ENCODE data around the gene TNNC1. TPM values are rescaled to one million over a fixed set of nuclear protein-coding genes. Genes with fewer than 3 reads are reported as not detected.

Gene TNNC1
- total RNA-seq, 1 experiment from 2014 or later, result 5.6 TPM

- H3K4me1 ChIP-seq (ENCODE audit: insufficient read depth, low read length), result no peaks in the 10 kb centered on the region
- H3K9me3 ChIP-seq (ENCODE audit: control insufficient read depth, low read depth, low read length), result no peaks in the 10 kb centered on the region
- H3T11ph ChIP-seq (ENCODE audit: low read length), result no peak overlapping the region
- H2AK5ac ChIP-seq (ENCODE audit: insufficient read length, low read length), result no peak overlapping the region
- Mint-ChIP-seq H3K9me3 (no peaks in the 10 kb centered on the region), H3K4me1 (no peaks in the 10 kb centered on the region), H3K4me3 (no peak overlapping the region), H3K27ac (no peak overlapping the region), H3K36me3 (ENCODE audit: insufficient read depth in 1 of 3, low read depth in 3 of 3) (peaks cover 38 to 68% (median 62%) of the 10 kb centered on the region in 3 experiments), H3K27me3 (ENCODE audit: low read depth) (no peaks in the 10 kb centered on the region)
- H2BK20ac ChIP-seq (ENCODE audit: low read depth, low read length, poor library complexity, severe bottlenecking), result no peak overlapping the region
- no peak overlapping the region for H3K23ac ChIP-seq (ENCODE audit: insufficient read length, low read depth, low read length)
- no peak overlapping the region for H3K27ac ChIP-seq (ENCODE audit: insufficient read length, low read depth, low read length)
- no peak overlapping the region for H2BK5ac ChIP-seq (ENCODE audit: insufficient read length, low read length)
- H4K5ac ChIP-seq (ENCODE audit: insufficient read length, low read depth, low read length), result no peak overlapping the region
- H4K91ac ChIP-seq (ENCODE audit: insufficient read length, low read depth, low read length), result no peak overlapping the region
- H3K4ac ChIP-seq (ENCODE audit: low read depth, low read length), result no peak overlapping the region
- no peak overlapping the region for H3K4me2 ChIP-seq (ENCODE audit: insufficient read depth, insufficient read length, low read length)
- no peak overlapping the region for H3K18ac ChIP-seq (ENCODE audit: insufficient read length, low read depth, low read length)
- no peak overlapping the region for H2BK15ac ChIP-seq (ENCODE audit: low read depth, low read length)
- no peak overlapping the region for H4K8ac ChIP-seq (replicated peaks; ENCODE audit: insufficient read length, low read depth, low read length)
- no peaks in the 10 kb centered on the region for H3K23me2 ChIP-seq (ENCODE audit: insufficient read length, low read depth, low read length, poor library complexity, severe bottlenecking)
- H2AFZ ChIP-seq (ENCODE audit: low read length), result no peak overlapping the region
- no peak overlapping the region for H3K9ac ChIP-seq (ENCODE audit: extremely low read depth, insufficient read length, low read length)
- H3K27me3 ChIP-seq (ENCODE audit: insufficient read depth, low read length), result no peaks in the 10 kb centered on the region
- H3K56ac ChIP-seq (ENCODE audit: insufficient read length, low read depth, low read length), result no peak overlapping the region
- H4K20me1 ChIP-seq (ENCODE audit: control insufficient read depth, insufficient read depth, insufficient read length), result no peaks in the 10 kb centered on the region
- no peak for DNase-seq
- H3K79me2 ChIP-seq (ENCODE audit: insufficient read depth, low read length), result no peaks in the 10 kb centered on the region
- H2BK12ac ChIP-seq (ENCODE audit: insufficient read length, low read depth, low read length), result no peak overlapping the region
- H3K79me1 ChIP-seq (ENCODE audit: insufficient read depth, low read depth, low read length, poor library complexity, severe bottlenecking), result no peaks in the 10 kb centered on the region
- TF ChIP-seq CTCF (conservative IDR thresholded peaks at IDR 0.05), result no peak
- H2BK120ac ChIP-seq (ENCODE audit: low read depth, low read length, poor library complexity, severe bottlenecking), result no peak overlapping the region
- H3K14ac ChIP-seq (ENCODE audit: insufficient read depth, low read length), result no peak overlapping the region
- no CpG with 5 or more reads among the region's 11 CpGs for WGBS (ENCODE audit: extremely low coverage, insufficient read length, low lambda C conversion rate)
Observed at GRCh38 chr3:52402706-52403270, 51.1 kb downstream of the TNNC1 start.
